HCT116 (cell line): Measurements from ENCODE around the gene LY6G5B. TPM values are rescaled to one million over a fixed set of nuclear protein-coding genes. Genes with fewer than 3 reads are reported as not detected.

Source experiments
- ATAC-seq: fragments of 200-7000 bp; cut with Tn5 transposase; 2 replicates; pipeline ENCODE4 v1.9.1; 2020; ENCODE audit warnings: mild to moderate bottlenecking, moderate library complexity
- BruUV-seq: library from RNA; stranded (reverse); fragments of 400-500 nt; replicated peaks from 2 replicates; lab custom pipeline; 2021; lab: Mats Ljungman, UMichigan
- CTCF ChIA-PET: fragments of 300-600 bp; sonication (Branson Sonifier 250); formaldehyde crosslinking; loops from one replicate; lab custom pipeline; 2021; ENCODE audit warnings: antibody characterized with exemption; lab: Charles Lee
- POLR2A ChIA-PET: fragments of 300-600, 350-600 bp; sonication (Branson Sonifier 250); formaldehyde crosslinking; loops from one replicate; lab custom pipeline; 2021; ENCODE audit warnings: antibody characterized with exemption; lab: Charles Lee
- RAD21 ChIA-PET, 2 experiments: fragments of 300-600 bp; sonication (Branson Sonifier 250); formaldehyde crosslinking; loops; one replicate each; lab custom pipeline; 2023; ENCODE audit warnings: low total read pairs in 2 of 2; ENCODE audit not compliant: uncharacterized antibody in 2 of 2, unreplicated experiment in 2 of 2, low non-redundant PET in 1 of 2; lab: Charles Lee
- DNase-seq: peaks from one replicate; pipeline ENCODE4 v3.0.0-alpha.2; 2010; ENCODE audit warnings: low read depth, low spot score
- H2AFZ ChIP-seq: fragments of 200-600 bp; shearing (Covaris generic), sonication (generic); 2 replicates; pipeline ENCODE4 v1.6.1; 2017; ENCODE audit warnings: low read depth, mixed run types, mixed read lengths, antibody characterized with exemption, low read length; ENCODE audit not compliant: poor library complexity, severe bottlenecking
- H3K27ac ChIP-seq: 2 replicates; pipeline ENCODE4 v1.5.1; 2012; ENCODE audit warnings: low read depth, low read length
- H3K27me3 ChIP-seq: fragments of 200-600 bp; sonication (generic); 2 replicates; pipeline ENCODE4 v1.6.1; 2016; ENCODE audit warnings: mixed run types, low read length, mixed read lengths; ENCODE audit not compliant: insufficient read depth
- H3K36me3 ChIP-seq, 2 experiments: fragments of 200-500 bp in 1 of 2; fragments of 200-600 bp in 1 of 2; sonication (Bioruptor generic) in 1 of 2; sonication (generic) in 1 of 2; 2 replicates each; pipeline versions ENCODE4 v1.5.1 to v1.6.1; 2014 to 2016; ENCODE audit warnings: low read length in 2 of 2, inconsistent platforms in 1 of 2, mixed read lengths in 1 of 2, mixed run types in 1 of 2; ENCODE audit not compliant: insufficient read depth in 2 of 2, control insufficient read depth in 1 of 2
- H3K4me1 ChIP-seq, 2 experiments: fragments of 200-600 bp in 1 of 2; sonication (generic) in 1 of 2; 2 replicates each; pipeline versions ENCODE4 v1.5.1 to v1.6.1; 2012 to 2017; ENCODE audit warnings: low read length in 2 of 2, inconsistent platforms in 1 of 2, mild to moderate bottlenecking in 1 of 2, mixed read lengths in 1 of 2, mixed run types in 1 of 2, moderate library complexity in 1 of 2; ENCODE audit not compliant: insufficient read depth in 2 of 2, control insufficient read depth in 1 of 2
- H3K4me2 ChIP-seq: fragments of 200-600 bp; sonication (generic); 2 replicates; pipeline ENCODE4 v1.6.1; 2017; ENCODE audit warnings: mixed run types, low read length, mixed read lengths
- H3K4me3 ChIP-seq, 2 experiments: fragments of 200-600 bp in 1 of 2; sonication (generic) in 1 of 2; replicated peaks in 1 of 2; 2 replicates each; pipeline ENCODE4 v1.5.1; 2011 to 2016; ENCODE audit warnings: low read length in 2 of 2, control low read depth in 1 of 2, low read depth in 1 of 2, mild to moderate bottlenecking in 1 of 2, mixed read lengths in 1 of 2, mixed run types in 1 of 2
- H3K79me2 ChIP-seq: fragments of 200-600 bp; sonication (generic); 2 replicates; pipeline ENCODE4 v1.6.1; 2017; ENCODE audit warnings: mild to moderate bottlenecking, mixed run types, low read length, moderate library complexity, mixed read lengths; ENCODE audit not compliant: insufficient read depth
- H3K9ac ChIP-seq: fragments of 200-600 bp; sonication (generic); 2 replicates; pipeline ENCODE4 v1.6.1; 2016; ENCODE audit warnings: low read length, mixed read lengths
- H3K9me2 ChIP-seq: fragments of 200-600 bp; sonication (generic), shearing (Covaris generic); 2 replicates; pipeline ENCODE4 v1.6.1; 2017; ENCODE audit warnings: mixed run types, mild to moderate bottlenecking, moderate library complexity; ENCODE audit not compliant: insufficient read depth
- H3K9me3 ChIP-seq, 2 experiments: fragments of 200-500 bp in 1 of 2; fragments of 200-600 bp in 1 of 2; sonication (Bioruptor generic) in 1 of 2; sonication (generic) in 1 of 2; 2 replicates each; pipeline ENCODE4 v1.6.1; 2014 to 2017; ENCODE audit warnings: low read length in 2 of 2, mixed read lengths in 2 of 2, inconsistent platforms in 1 of 2, low read depth in 1 of 2, mild to moderate bottlenecking in 1 of 2, mixed run types in 1 of 2, moderate library complexity in 1 of 2; ENCODE audit not compliant: control insufficient read depth in 1 of 2, insufficient read depth in 1 of 2
- H4K20me1 ChIP-seq: fragments of 200-600 bp; sonication (generic), shearing (Covaris generic); 2 replicates; pipeline ENCODE4 v1.6.1; 2017; ENCODE audit warnings: mixed run types, mild to moderate bottlenecking, moderate library complexity; ENCODE audit not compliant: insufficient read depth
- CEBPB ChIP-seq: IDR thresholded peaks from 2 replicates; pipeline ENCODE4 v1.6.1; 2012; ENCODE audit warnings: low read depth
- EGR1 ChIP-seq: IDR thresholded peaks from 2 replicates; pipeline ENCODE4 v1.6.1; 2012; ENCODE audit warnings: low read depth
- EZH2 ChIP-seq: fragments of 200-600 bp; sonication (generic); IDR thresholded peaks from 2 replicates; pipeline ENCODE4 v1.6.1; 2017; ENCODE audit warnings: antibody characterized with exemption, mixed run types
- JUND ChIP-seq: IDR thresholded peaks from 2 replicates; pipeline ENCODE4 v1.6.1; 2012
- POLR2AphosphoS5 ChIP-seq: IDR thresholded peaks from 2 replicates; pipeline ENCODE4 v1.6.1; 2011; ENCODE audit warnings: mild to moderate bottlenecking, low read depth, low read length, moderate library complexity
- SIN3A ChIP-seq: IDR thresholded peaks from 2 replicates; pipeline ENCODE4 v1.6.1; 2012; ENCODE audit warnings: low read depth
- SP1 ChIP-seq: IDR thresholded peaks from 2 replicates; pipeline ENCODE4 v1.6.1; 2012; ENCODE audit warnings: low read depth
- SRF ChIP-seq: IDR thresholded peaks from 2 replicates; pipeline ENCODE4 v1.6.1; 2012; ENCODE audit warnings: low read depth
- TCF7L2 ChIP-seq: IDR thresholded peaks from 2 replicates; pipeline ENCODE4 v1.7.0; 2011; ENCODE audit warnings: borderline replicate concordance, inconsistent platforms; ENCODE audit not compliant: insufficient read depth, insufficient read length; ENCODE audit errors: extremely low read depth
- YY1 ChIP-seq: IDR thresholded peaks from 2 replicates; pipeline ENCODE4 v1.6.1; 2011; ENCODE audit warnings: low read length, low read depth, moderate library complexity, mild to moderate bottlenecking; ENCODE audit not compliant: insufficient replicate concordance; ENCODE audit errors: extremely low read depth
- ZFX ChIP-seq: fragments of 450-650 bp; IDR thresholded peaks from 2 replicates; pipeline ENCODE4 v1.6.1; 2017
- intact Hi-C: fragments of 100-400 bp; cut with micrococcal nuclease; formaldehyde crosslinking; loops from 2 replicates; pipeline ENCODE4 v1.10.0; 2022
- total RNA-seq: library from RNA; stranded (reverse); gene quantifications from one replicate; pipeline ENCODE4 v1.2.1, GENCODE V29; 2021; ENCODE audit not compliant: unreplicated experiment
- TF ChIP-seq, protein P1 (sequence below): IDR thresholded peaks from 2 replicates; pipeline ENCODE4 v1.6.1; 2012; ENCODE audit warnings: low read depth
- TF ChIP-seq, protein P2 (sequence below): IDR thresholded peaks from 2 replicates; pipeline ENCODE4 v1.6.1; 2012
- TF ChIP-seq, protein P3 (sequence below), 3 experiments: fragments of 200-600 bp in 1 of 3; sonication (generic) in 1 of 3; IDR thresholded peaks in 2 of 3; conservative IDR thresholded peaks in 1 of 3; 2 replicates each; pipeline ENCODE4 v1.5.1; 2012 to 2017; ENCODE audit warnings: low read depth in 2 of 3, low read length in 2 of 3, antibody characterized with exemption in 1 of 3, borderline replicate concordance in 1 of 3, control low read depth in 1 of 3, mild to moderate bottlenecking in 1 of 3, mixed read lengths in 1 of 3, mixed run types in 1 of 3, moderate library complexity in 1 of 3; ENCODE audit not compliant: insufficient read depth in 1 of 3

LY6G5B gene
- total RNA-seq, 1 experiment from 2014 or later = 15.4 TPM

DNA sequence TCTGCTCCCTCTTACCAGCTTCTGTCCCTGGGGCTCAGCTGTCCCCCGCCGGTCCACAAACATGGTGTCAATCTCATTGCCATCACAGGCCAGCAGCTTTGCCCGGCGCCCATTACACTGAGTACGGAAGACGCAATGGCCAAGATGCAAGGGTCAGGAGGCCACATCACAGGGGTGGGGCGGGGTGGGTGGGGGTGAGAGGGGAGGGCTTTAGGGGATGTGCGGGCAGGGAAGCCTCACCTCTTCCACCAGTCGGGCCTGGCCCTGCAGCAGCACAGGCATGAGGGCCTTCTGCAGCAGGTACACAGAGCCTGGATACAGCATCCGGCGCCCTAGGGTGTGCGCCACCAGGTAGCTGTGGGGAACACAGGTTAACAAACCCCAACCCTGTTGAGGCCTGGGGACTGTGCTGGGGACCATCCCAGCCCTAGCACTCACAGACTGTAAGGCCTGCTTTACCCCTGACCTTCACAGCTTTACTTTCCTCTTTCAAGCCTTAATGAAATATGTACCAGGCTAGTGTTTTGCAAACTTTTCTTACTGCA is 21.9 kb downstream of the LY6G5B start:
- Histone ChIP-seq H3K4me3 (no peak overlapping the region), H3K9ac (no peak overlapping the region), H2AFZ (no peak overlapping the region), H3K27ac (no peak overlapping the region), H3K79me2 (no peaks in the 10 kb centered on the region), H3K9me2 (no peaks in the 10 kb centered on the region), H4K20me1 (no peaks in the 10 kb centered on the region), H3K36me3 (peaks cover 19 to 25% of the 10 kb centered on the region in 2 experiments; a peak in 3 of 4 replicates), H3K4me2 (no peak overlapping the region), H3K4me1 (peaks cover 11 to 16% of the 10 kb centered on the region in 2 experiments), H3K9me3 (no peaks in the 10 kb centered on the region), H3K27me3 (no peaks in the 10 kb centered on the region)
- DNase-seq (no peak), ATAC-seq (no peak)
- ChIA-PET POLR2A (interaction anchor here (0.5 to 1.4 kb wide), 2 partner anchors 136 to 144 kb away, joined by 3 to 5 read pairs; partner anchors contain the start of genes HSPA1B and NFKBIL1), CTCF (no interaction called here), RAD21 (no interaction called here)
- intact Hi-C loops = no loop called here
- TF ChIP-seq, protein P1, sequence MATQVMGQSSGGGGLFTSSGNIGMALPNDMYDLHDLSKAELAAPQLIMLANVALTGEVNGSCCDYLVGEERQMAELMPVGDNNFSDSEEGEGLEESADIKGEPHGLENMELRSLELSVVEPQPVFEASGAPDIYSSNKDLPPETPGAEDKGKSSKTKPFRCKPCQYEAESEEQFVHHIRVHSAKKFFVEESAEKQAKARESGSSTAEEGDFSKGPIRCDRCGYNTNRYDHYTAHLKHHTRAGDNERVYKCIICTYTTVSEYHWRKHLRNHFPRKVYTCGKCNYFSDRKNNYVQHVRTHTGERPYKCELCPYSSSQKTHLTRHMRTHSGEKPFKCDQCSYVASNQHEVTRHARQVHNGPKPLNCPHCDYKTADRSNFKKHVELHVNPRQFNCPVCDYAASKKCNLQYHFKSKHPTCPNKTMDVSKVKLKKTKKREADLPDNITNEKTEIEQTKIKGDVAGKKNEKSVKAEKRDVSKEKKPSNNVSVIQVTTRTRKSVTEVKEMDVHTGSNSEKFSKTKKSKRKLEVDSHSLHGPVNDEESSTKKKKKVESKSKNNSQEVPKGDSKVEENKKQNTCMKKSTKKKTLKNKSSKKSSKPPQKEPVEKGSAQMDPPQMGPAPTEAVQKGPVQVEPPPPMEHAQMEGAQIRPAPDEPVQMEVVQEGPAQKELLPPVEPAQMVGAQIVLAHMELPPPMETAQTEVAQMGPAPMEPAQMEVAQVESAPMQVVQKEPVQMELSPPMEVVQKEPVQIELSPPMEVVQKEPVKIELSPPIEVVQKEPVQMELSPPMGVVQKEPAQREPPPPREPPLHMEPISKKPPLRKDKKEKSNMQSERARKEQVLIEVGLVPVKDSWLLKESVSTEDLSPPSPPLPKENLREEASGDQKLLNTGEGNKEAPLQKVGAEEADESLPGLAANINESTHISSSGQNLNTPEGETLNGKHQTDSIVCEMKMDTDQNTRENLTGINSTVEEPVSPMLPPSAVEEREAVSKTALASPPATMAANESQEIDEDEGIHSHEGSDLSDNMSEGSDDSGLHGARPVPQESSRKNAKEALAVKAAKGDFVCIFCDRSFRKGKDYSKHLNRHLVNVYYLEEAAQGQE = no peak
- no peak for TF ChIP-seq ZFX
- no peak for TF ChIP-seq SRF
- TF ChIP-seq, protein P2, sequence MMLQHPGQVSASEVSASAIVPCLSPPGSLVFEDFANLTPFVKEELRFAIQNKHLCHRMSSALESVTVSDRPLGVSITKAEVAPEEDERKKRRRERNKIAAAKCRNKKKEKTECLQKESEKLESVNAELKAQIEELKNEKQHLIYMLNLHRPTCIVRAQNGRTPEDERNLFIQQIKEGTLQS = no peak
- TF ChIP-seq CEBPB = no peak
- no peak for TF ChIP-seq JUND
- TF ChIP-seq, protein P3, sequence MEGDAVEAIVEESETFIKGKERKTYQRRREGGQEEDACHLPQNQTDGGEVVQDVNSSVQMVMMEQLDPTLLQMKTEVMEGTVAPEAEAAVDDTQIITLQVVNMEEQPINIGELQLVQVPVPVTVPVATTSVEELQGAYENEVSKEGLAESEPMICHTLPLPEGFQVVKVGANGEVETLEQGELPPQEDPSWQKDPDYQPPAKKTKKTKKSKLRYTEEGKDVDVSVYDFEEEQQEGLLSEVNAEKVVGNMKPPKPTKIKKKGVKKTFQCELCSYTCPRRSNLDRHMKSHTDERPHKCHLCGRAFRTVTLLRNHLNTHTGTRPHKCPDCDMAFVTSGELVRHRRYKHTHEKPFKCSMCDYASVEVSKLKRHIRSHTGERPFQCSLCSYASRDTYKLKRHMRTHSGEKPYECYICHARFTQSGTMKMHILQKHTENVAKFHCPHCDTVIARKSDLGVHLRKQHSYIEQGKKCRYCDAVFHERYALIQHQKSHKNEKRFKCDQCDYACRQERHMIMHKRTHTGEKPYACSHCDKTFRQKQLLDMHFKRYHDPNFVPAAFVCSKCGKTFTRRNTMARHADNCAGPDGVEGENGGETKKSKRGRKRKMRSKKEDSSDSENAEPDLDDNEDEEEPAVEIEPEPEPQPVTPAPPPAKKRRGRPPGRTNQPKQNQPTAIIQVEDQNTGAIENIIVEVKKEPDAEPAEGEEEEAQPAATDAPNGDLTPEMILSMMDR (IDR thresholded peaks at IDR 0.05 in 2 of 3, conservative IDR thresholded peaks at IDR 0.05 in 1 of 3; ENCODE audit: borderline replicate concordance in 1 of 3, insufficient read depth in 1 of 3, low read depth in 2 of 3, low read length in 2 of 3) = no peak
- TF ChIP-seq EZH2 = no peak
- no peak for TF ChIP-seq POLR2AphosphoS5
- no peak for TF ChIP-seq YY1
- no peak for TF ChIP-seq TCF7L2
- no peak for TF ChIP-seq EGR1
- TF ChIP-seq SIN3A = no peak
- TF ChIP-seq SP1 = no peak
- BruUV-seq = no TSS peak
